Transverse colon (tissue), 4 donors: ENCODE data around the gene DYNC1LI1. TPM values are rescaled to one million over a fixed set of nuclear protein-coding genes. Genes with fewer than 3 reads are reported as not detected.

Experiments used
- DNase-seq: peaks from one replicate; pipeline ENCODE4 v3.0.0-alpha.2; 2019
- H3K27ac ChIP-seq, 4 donors: fragments of 200-600 bp; sonication (generic); 2 replicates each; pipeline ENCODE4 v1.5.1; 2016 to 2018; ENCODE audit warnings: inconsistent platforms in 4 of 4
- H3K27me3 ChIP-seq: fragments of 200-600 bp; sonication (generic); 2 replicates; pipeline ENCODE4 v1.5.1; 2017; ENCODE audit warnings: inconsistent platforms
- H3K36me3 ChIP-seq, 4 donors: fragments of 200-600 bp; sonication (generic); 2 replicates each; pipeline ENCODE4 v1.5.1; 2017 to 2019; ENCODE audit warnings: inconsistent platforms in 4 of 4
- H3K4me1 ChIP-seq, 4 donors: fragments of 200-600 bp; sonication (generic); 2 replicates each; pipeline ENCODE4 v1.5.1; 2017 to 2020; ENCODE audit warnings: inconsistent platforms in 4 of 4
- H3K4me3 ChIP-seq, 4 donors: fragments of 200-600 bp; sonication (generic); 1 replicate in 1 of 4; 2 replicates in 3 of 4; pipeline versions ENCODE4 v1.5.1 to v1.6.1; 2017 to 2019; ENCODE audit warnings: inconsistent platforms in 4 of 4
- H3K9me3 ChIP-seq, 2 donors: fragments of 200-600 bp; sonication (generic); 2 replicates each; pipeline ENCODE4 v1.5.1; 2017 to 2019; ENCODE audit warnings: inconsistent platforms in 2 of 2
- EP300 ChIP-seq: sonication (generic); formaldehyde crosslinking; IDR thresholded peaks from one replicate; pipeline ENCODE4 v1.6.1; 2017; ENCODE audit warnings: antibody characterized with exemption, low read depth
- POLR2A ChIP-seq: fragments of 450-650 bp; IDR thresholded peaks from one replicate; pipeline ENCODE4 v1.6.1; 2016; ENCODE audit warnings: antibody characterized with exemption, mild to moderate bottlenecking, moderate library complexity
- POLR2AphosphoS5 ChIP-seq, 3 donors: sonication (generic); formaldehyde crosslinking; IDR thresholded peaks; one replicate each; pipeline ENCODE4 v1.6.1; 2016; ENCODE audit warnings: antibody characterized with exemption in 3 of 3
- WGBS, 2 donors: methylation state at CpG; one replicate each; pipeline ENCODE4 v1.1.5; 2018; ENCODE audit warnings: low coverage in 1 of 2; 5-methylcytosine and 5-hydroxymethylcytosine counted together
- in situ Hi-C, 4 donors: fragments of 200-750 bp; cut with MboI; loops; one replicate each; pipeline versions ENCODE4 v1.15.0 to v1.15.1; 2017; ENCODE audit warnings: low sequenced_read_pairs in 3 of 4, low pct_ligation_motif_present in 1 of 4, low pct_unique_long_range_greater_than_20kb in 1 of 4
- intact Hi-C: fragments of 100-400 bp; cut with DNase I; formaldehyde crosslinking; loops from one replicate; pipeline ENCODE4 v1.15.1; 2023; ENCODE audit warnings: low total_unique reads
- total RNA-seq, 4 donors: library from RNA; depleted of rRNA; stranded (reverse); fragments of >200 nt; gene quantifications; one replicate each; pipeline ENCODE4 v1.1.0, GENCODE V29; 2016
- TF ChIP-seq, protein P1 (sequence below), 5 experiments: fragments of 200-600 bp in 3 of 5; fragments of 450-650 bp in 2 of 5; sonication (generic) in 3 of 5; IDR thresholded peaks; 1 replicate in 2 of 5; 2 replicates in 3 of 5; pipeline ENCODE4 v1.5.1; 2016 to 2017; ENCODE audit warnings: antibody characterized with exemption in 5 of 5, inconsistent platforms in 3 of 5, mild to moderate bottlenecking in 2 of 5, moderate library complexity in 1 of 5

The DYNC1LI1 gene
- total RNA-seq, 4 donors from 2014 or later: 2.4 to 25.9 (median 12.1) TPM

DNA sequence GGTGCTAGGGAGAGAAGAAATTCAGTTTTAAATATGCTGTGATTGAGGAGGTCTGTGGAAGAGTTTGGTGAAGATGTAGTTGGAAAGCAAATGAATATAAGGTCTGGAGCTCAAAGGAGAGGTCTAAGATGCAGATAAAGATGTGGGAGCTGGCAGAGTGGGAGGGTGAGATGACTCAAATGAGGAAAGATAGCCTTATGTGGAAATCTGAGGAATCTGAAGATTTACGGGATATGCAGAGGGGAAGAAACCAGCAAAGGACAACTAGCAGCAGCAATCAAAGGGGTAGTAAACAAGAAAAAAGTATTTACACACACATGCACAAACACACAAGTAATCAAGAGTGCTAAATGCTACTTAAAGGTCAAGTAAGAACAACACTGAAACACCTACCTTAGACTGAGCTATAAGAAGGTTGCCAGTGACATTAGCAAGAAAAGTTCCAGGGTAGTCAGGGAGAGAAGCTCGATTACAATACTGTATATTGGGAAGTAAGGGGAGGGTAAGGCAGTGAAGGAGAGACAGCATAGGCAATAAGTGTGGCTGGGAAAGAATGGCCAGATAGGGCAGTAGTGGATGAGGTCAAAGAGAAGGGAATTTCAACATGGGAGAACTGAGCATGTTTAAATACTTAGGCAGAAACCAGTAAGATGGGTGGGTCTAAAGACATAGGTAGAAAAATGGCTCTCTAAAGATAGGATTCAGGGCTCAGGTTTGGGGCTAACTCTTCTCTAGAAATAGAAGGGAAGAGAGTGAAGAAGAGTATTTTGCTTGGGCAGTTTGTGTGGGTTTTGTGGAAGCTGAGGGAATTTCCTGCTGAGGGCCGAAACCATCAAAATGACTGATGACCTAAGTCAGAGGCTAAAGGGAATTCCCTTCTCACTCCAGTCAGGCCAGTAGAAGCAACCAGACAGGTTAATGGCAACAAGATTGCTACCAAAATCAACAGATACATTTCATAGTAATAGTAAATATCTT is 76.9 kb downstream of the DYNC1LI1 start:
- Histone ChIP-seq H3K9me3 (no peaks in the 10 kb centered on the region), H3K27ac (no peak overlapping the region), H3K27me3 (no peaks in the 10 kb centered on the region), H3K4me1 (peaks cover 3 to 47% (median 14%) of the 10 kb centered on the region in 4 donors), H3K4me3 (no peak overlapping the region), H3K36me3 (peaks cover 0 to 5% (median 0%) of the 10 kb centered on the region in 4 donors)
- in situ Hi-C loops (no loop called here), intact Hi-C loops (no loop called here)
- no peak for DNase-seq
- TF ChIP-seq, protein P1, sequence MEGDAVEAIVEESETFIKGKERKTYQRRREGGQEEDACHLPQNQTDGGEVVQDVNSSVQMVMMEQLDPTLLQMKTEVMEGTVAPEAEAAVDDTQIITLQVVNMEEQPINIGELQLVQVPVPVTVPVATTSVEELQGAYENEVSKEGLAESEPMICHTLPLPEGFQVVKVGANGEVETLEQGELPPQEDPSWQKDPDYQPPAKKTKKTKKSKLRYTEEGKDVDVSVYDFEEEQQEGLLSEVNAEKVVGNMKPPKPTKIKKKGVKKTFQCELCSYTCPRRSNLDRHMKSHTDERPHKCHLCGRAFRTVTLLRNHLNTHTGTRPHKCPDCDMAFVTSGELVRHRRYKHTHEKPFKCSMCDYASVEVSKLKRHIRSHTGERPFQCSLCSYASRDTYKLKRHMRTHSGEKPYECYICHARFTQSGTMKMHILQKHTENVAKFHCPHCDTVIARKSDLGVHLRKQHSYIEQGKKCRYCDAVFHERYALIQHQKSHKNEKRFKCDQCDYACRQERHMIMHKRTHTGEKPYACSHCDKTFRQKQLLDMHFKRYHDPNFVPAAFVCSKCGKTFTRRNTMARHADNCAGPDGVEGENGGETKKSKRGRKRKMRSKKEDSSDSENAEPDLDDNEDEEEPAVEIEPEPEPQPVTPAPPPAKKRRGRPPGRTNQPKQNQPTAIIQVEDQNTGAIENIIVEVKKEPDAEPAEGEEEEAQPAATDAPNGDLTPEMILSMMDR (IDR thresholded peaks at IDR 0.05): no peak
- no peak for TF ChIP-seq EP300
- no peak for TF ChIP-seq POLR2AphosphoS5 (IDR thresholded peaks at IDR 0.05)
- no peak for TF ChIP-seq POLR2A
- 68 to 73% methylated on average over 3 of the region's 3 CpGs for WGBS, 2 donors

DNA sequence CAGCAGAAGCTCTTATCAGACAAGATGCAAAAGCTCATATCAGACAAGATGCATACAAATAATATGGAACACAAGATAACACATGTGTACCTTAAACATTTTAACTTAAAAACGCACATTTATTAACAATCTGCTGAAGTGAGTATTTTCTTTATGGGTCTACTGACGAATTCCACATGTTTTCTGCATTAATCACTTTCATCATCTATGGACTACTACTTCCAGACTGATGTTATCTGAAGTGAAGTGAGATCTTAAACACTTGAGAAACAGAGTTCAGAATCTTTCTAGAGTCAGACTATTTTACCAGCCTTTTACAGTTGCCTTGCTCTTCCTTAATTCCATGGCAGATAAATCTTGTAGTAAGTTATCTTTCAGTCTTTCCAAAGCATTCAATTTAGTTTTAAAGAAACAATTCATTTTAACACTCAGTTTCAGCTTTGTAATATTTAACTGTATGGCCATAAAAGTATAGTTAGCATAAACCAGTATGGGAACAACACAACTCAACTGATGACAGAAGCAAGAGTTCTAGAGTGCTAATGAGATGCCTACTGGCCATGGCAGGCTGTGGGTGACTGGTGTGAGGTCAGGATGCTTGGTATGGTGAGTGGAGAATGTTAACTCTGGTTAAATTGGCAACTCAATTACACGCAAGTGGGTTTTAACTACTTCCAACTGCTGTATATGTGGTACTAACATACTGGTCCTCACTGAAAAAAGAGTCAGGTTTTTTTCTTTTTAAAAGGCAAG is 77.8 kb downstream of the DYNC1LI1 start:
- no peak for DNase-seq
- TF ChIP-seq POLR2AphosphoS5 (IDR thresholded peaks at IDR 0.05) (no peak), POLR2A (no peak), EP300 (no peak)
- TF ChIP-seq, protein P1 (IDR thresholded peaks at IDR 0.05): no peak
- Histone ChIP-seq H3K27me3 (no peaks in the 10 kb centered on the region), H3K27ac (no peak overlapping the region), H3K9me3 (no peaks in the 10 kb centered on the region), H3K4me1 (peaks cover 3 to 44% (median 12%) of the 10 kb centered on the region in 4 donors), H3K36me3 (peaks cover 0 to 5% (median 3%) of the 10 kb centered on the region in 4 donors), H3K4me3 (no peak overlapping the region)
- intact Hi-C loops (no loop called here), in situ Hi-C loops (no loop called here)
- 48 to 76% methylated on average over 2 to 3 of the region's 3 CpGs for WGBS, 2 donors

DNA sequence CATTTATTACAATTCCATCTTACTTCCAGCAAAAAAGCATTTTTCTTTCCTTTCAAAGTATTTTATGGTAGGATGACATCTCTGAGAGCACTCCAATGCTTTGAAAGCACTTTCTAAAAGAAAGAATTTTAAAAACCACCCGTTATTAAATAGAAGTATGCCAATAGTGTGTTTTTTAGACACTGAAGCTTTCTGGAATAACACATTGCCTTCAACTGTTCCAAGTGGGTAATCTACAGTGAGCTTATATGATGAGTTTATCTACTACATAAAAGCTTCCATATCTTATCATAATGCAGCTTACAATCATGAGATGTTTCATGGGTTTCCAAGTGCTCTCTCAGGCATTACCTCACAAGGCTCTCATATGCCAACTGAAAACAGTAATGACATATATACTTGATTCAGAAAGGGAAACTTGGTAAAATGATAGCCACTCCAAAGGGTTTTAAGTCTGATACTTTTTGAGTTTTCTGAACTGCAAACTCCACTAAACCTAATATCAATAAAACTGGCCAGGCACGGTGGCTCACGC is 82.1 kb downstream of the DYNC1LI1 start:
- TF ChIP-seq POLR2A (no peak), EP300 (no peak), POLR2AphosphoS5 (IDR thresholded peaks at IDR 0.05) (no peak)
- TF ChIP-seq, protein P1 (IDR thresholded peaks at IDR 0.05): no peak
- Histone ChIP-seq H3K9me3 (no peaks in the 10 kb centered on the region), H3K4me1 (peaks cover 0 to 12% (median 7%) of the 10 kb centered on the region in 4 donors), H3K36me3 (peaks cover 0 to 27% (median 11%) of the 10 kb centered on the region in 4 donors), H3K27me3 (no peaks in the 10 kb centered on the region), H3K4me3 (no peak overlapping the region), H3K27ac (no peak overlapping the region)
- WGBS, 2 donors: 82 to 88% methylated on average over 1 to 3 of the region's 3 CpGs
- in situ Hi-C loops: no loop called here
- intact Hi-C loops: no loop called here
- DNase-seq: no peak
